ENCODE results near the gene PDK4. TPM values are rescaled to one million over a fixed set of nuclear protein-coding genes. Genes with fewer than 3 reads are reported as not detected.

PDK4 gene
- total and polyA plus RNA-seq, 8 donors = 20.0 to 56.6 (median 32.1) TPM

GRCh38 chr7:95549818-95550529 lies 46.3 kb downstream of the PDK4 start:
- intact Hi-C loops (cut with DNase I) = no loop called here
- no peak for TF ChIP-seq CTCF (IDR thresholded peaks at IDR 0.05)
- Histone ChIP-seq H3K27me3 (no peaks in the 10 kb centered on the region), H3K27ac (peak overlapping the region; percentile 69 to 84), H3K36me3 (no peaks in the 10 kb centered on the region), H3K4me1 (peaks cover 23 to 62% of the 10 kb centered on the region in 2 donors), H3K9me3 (no peaks in the 10 kb centered on the region), H3K4me3 (no peak overlapping the region)
- peak; percentile 51 to 84 (median 70) for DNase-seq
- ATAC-seq = peak; percentile 93

- Histone ChIP-seq H3K27me3 (no peaks in the 10 kb centered on the region), H3K4me1 (peaks cover 23 to 67% of the 10 kb centered on the region in 2 donors), H3K27ac (peak overlapping the region in 1 of 2 donors; percentile 71), H3K4me3 (no peak overlapping the region), H3K9me3 (no peaks in the 10 kb centered on the region), H3K36me3 (no peaks in the 10 kb centered on the region)
- TF ChIP-seq CTCF (IDR thresholded peaks at IDR 0.05) = no peak
- ATAC-seq (no peak), DNase-seq (peak in 2 of 4 donors; percentile 28 to 46)
- intact Hi-C loops (cut with DNase I) = no loop called here
Observed at GRCh38 chr7:95547361-95548348, 48.7 kb downstream of the PDK4 start.

GRCh38 chr7:95546647-95547046 lies 49.7 kb downstream of the PDK4 start:
- peak overlapping the region; percentile 22 to 71 for H3K27ac ChIP-seq
- no peak for TF ChIP-seq CTCF (IDR thresholded peaks at IDR 0.05)
- DNase-seq = no peak
- intact Hi-C loops (cut with DNase I) = no loop called here
- H3K4me3 ChIP-seq = no peak overlapping the region
- no peak for ATAC-seq
- H3K36me3 ChIP-seq = no peaks in the 10 kb centered on the region
- H3K4me1 ChIP-seq = peaks cover 23 to 67% of the 10 kb centered on the region in 2 donors
- no peaks in the 10 kb centered on the region for H3K9me3 ChIP-seq
- H3K27me3 ChIP-seq = no peaks in the 10 kb centered on the region

- TF ChIP-seq CTCF (IDR thresholded peaks at IDR 0.05) = no peak
- Histone ChIP-seq H3K36me3 (no peaks in the 10 kb centered on the region), H3K27me3 (no peaks in the 10 kb centered on the region), H3K4me1 (peaks cover 21 to 60% of the 10 kb centered on the region in 2 donors), H3K27ac (peak overlapping the region; percentile 63 to 71), H3K4me3 (peak overlapping the region in 1 of 2 donors; percentile 16), H3K9me3 (no peaks in the 10 kb centered on the region)
- ATAC-seq (no peak), DNase-seq (no peak)
- intact Hi-C loops (cut with DNase I) = no loop called here
Observed at GRCh38 chr7:95545673-95546072, 50.6 kb downstream of the PDK4 start.

Measured in left lung (tissue), 10 donors.